Chondrocyte (in vitro differentiated cells): ENCODE measurements around the gene TRAK2. TPM values are rescaled to one million over a fixed set of nuclear protein-coding genes. Genes with fewer than 3 reads are reported as not detected.

Source experiments
- DNase-seq: peaks from one replicate; pipeline ENCODE4 v3.0.0; 2021; ENCODE audit warnings: mixed read lengths, low spot score
- H3K27ac Mint-ChIP-seq: one replicate; pipeline ENCODE4 v1.8.0; 2021; ENCODE audit warnings: mild to moderate bottlenecking, moderate library complexity, mixed read lengths; ENCODE audit not compliant: unreplicated experiment
- H3K27me3 Mint-ChIP-seq: 2 replicates; pipeline ENCODE4 v1.8.0; 2021; ENCODE audit warnings: low read depth, mixed read lengths
- H3K36me3 Mint-ChIP-seq: 2 replicates; pipeline ENCODE4 v1.8.0; 2021; ENCODE audit warnings: low read depth, mixed read lengths
- H3K4me1 Mint-ChIP-seq: 2 replicates; pipeline ENCODE4 v1.8.0; 2021; ENCODE audit warnings: low read depth, mild to moderate bottlenecking, mixed read lengths
- H3K4me3 Mint-ChIP-seq: one replicate; pipeline ENCODE4 v1.8.0; 2021; ENCODE audit warnings: mild to moderate bottlenecking, moderate library complexity, mixed read lengths; ENCODE audit not compliant: unreplicated experiment
- H3K9me3 Mint-ChIP-seq: 2 replicates; pipeline ENCODE4 v1.8.0; 2021; ENCODE audit warnings: low read depth, mixed read lengths
- CTCF ChIP-seq: fragments of 200-600 bp; sonication (generic); IDR thresholded peaks from 2 replicates; pipeline ENCODE4 v1.5.0; 2021; ENCODE audit warnings: antibody characterized with exemption, mild to moderate bottlenecking, moderate library complexity
- total RNA-seq: library from RNA; stranded (reverse); gene quantifications from 3 replicates; pipeline ENCODE4 v1.2.1, GENCODE V29; 2021

Gene TRAK2
- total RNA-seq, 1 donor from 2014 or later: 48.4 TPM

GRCh38 chr2:201425952-201426351 is 25.3 kb downstream of the TRAK2 start:
- Mint-ChIP-seq H3K27ac (no peak overlapping the region), H3K36me3 (peaks cover 6% of the 10 kb centered on the region), H3K4me1 (no peaks in the 10 kb centered on the region), H3K9me3 (peaks cover 9% of the 10 kb centered on the region), H3K27me3 (no peaks in the 10 kb centered on the region), H3K4me3 (no peak overlapping the region)
- no peak for DNase-seq
- TF ChIP-seq CTCF: no peak

- H3K27ac Mint-ChIP-seq: peak overlapping the region; percentile 56
Observed at GRCh38 chr2:201420442-201421113, 30.7 kb downstream of the TRAK2 start.

GRCh38 chr2:201419986-201420385 is 31.3 kb downstream of the TRAK2 start:
- Mint-ChIP-seq H3K36me3 (peaks cover 7% of the 10 kb centered on the region), H3K4me3 (no peak overlapping the region), H3K4me1 (peaks cover 10% of the 10 kb centered on the region), H3K27me3 (no peaks in the 10 kb centered on the region), H3K9me3 (no peaks in the 10 kb centered on the region), H3K27ac (peak overlapping the region; percentile 28)
- TF ChIP-seq CTCF: no peak
- DNase-seq: no peak

More at GRCh38 chr2:201420442-201421113, 30.7 kb downstream of the TRAK2 start:
- Mint-ChIP-seq H3K4me3 (no peak overlapping the region), H3K4me1 (peaks cover 10% of the 10 kb centered on the region), H3K27me3 (no peaks in the 10 kb centered on the region), H3K9me3 (no peaks in the 10 kb centered on the region), H3K36me3 (peaks cover 7% of the 10 kb centered on the region)
- TF ChIP-seq CTCF: no peak
- DNase-seq: no peak

- H3K27me3 Mint-ChIP-seq: no peaks in the 10 kb centered on the region
- H3K9me3 Mint-ChIP-seq: no peaks in the 10 kb centered on the region
- no peak overlapping the region for H3K27ac Mint-ChIP-seq
- peaks cover 10% of the 10 kb centered on the region for H3K4me1 Mint-ChIP-seq
- H3K4me3 Mint-ChIP-seq: no peak overlapping the region
- TF ChIP-seq CTCF: no peak
- no peak for DNase-seq
- peaks cover 7% of the 10 kb centered on the region for H3K36me3 Mint-ChIP-seq
Observed at GRCh38 chr2:201419057-201419635, 32.1 kb downstream of the TRAK2 start.

- TF ChIP-seq CTCF: no peak
- Mint-ChIP-seq H3K36me3 (peaks cover 7% of the 10 kb centered on the region), H3K4me3 (no peak overlapping the region), H3K27ac (no peak overlapping the region), H3K4me1 (peaks cover 18% of the 10 kb centered on the region), H3K9me3 (no peaks in the 10 kb centered on the region), H3K27me3 (no peaks in the 10 kb centered on the region)
- no peak for DNase-seq
Observed at GRCh38 chr2:201415149-201415548, 36.1 kb downstream of the TRAK2 start.
